Mesothelial cell of epicardium (in vitro differentiated cells): ENCODE data around the gene DIAPH2. TPM values are rescaled to one million over a fixed set of nuclear protein-coding genes. Genes with fewer than 3 reads are reported as not detected.

Experiments used
- DNase-seq, 2 experiments: peaks; one replicate each; pipeline ENCODE4 v3.0.0; 2021; ENCODE audit warnings: low spot score in 2 of 2; ENCODE audit not compliant: unreplicated experiment in 2 of 2
- H3K27ac Mint-ChIP-seq: 2 replicates; pipeline ENCODE4 v1.8.0; 2021; ENCODE audit warnings: mixed read lengths
- H3K27me3 Mint-ChIP-seq: 2 replicates; pipeline ENCODE4 v1.8.0; 2021; ENCODE audit warnings: low read depth, mixed read lengths
- H3K36me3 Mint-ChIP-seq: 2 replicates; pipeline ENCODE4 v1.8.0; 2021; ENCODE audit warnings: mixed read lengths
- H3K4me1 Mint-ChIP-seq: 2 replicates; pipeline ENCODE4 v1.8.0; 2021; ENCODE audit warnings: mixed read lengths
- H3K4me3 Mint-ChIP-seq: 2 replicates; pipeline ENCODE4 v1.8.0; 2021; ENCODE audit warnings: mild to moderate bottlenecking, moderate library complexity, mixed read lengths
- H3K9me3 Mint-ChIP-seq: 2 replicates; pipeline ENCODE4 v1.8.0; 2021; ENCODE audit warnings: mixed read lengths
- total RNA-seq: library from RNA; stranded (reverse); gene quantifications from 3 replicates; pipeline ENCODE4 v1.2.1, GENCODE V29; 2021
- TF ChIP-seq, protein P1 (sequence below): fragments of 200-600 bp; sonication (generic); IDR thresholded peaks from one replicate; pipeline ENCODE4 v1.5.0; 2021; ENCODE audit warnings: antibody characterized with exemption; ENCODE audit not compliant: unreplicated experiment

DIAPH2 gene
- total RNA-seq, 1 donor from 2014 or later = 19.2 TPM

DNA sequence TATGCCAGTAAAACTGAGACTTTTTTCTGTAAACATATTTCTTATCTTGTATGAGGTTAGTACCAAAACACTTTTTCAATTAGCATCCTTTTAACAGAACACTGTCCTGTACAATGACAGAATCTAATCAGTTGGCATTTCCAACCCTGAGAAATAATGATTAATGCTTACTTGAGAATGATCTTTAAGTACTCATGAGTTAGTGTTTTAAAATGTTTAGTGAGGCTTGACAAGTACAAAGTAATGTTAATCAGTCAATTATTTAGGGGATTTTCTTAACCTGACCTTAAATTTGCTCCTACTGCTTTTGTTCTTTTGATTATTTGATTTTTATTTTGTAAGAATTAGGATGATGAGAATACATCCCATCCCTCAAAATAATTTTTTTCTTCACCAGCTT, 695.6 kb downstream of the DIAPH2 start:
- Mint-ChIP-seq H3K4me3 (no peak overlapping the region), H3K9me3 (no peaks in the 10 kb centered on the region), H3K36me3 (no peaks in the 10 kb centered on the region), H3K4me1 (peaks cover 15% of the 10 kb centered on the region), H3K27me3 (no peaks in the 10 kb centered on the region), H3K27ac (no peak overlapping the region)
- no peak for DNase-seq
- TF ChIP-seq, protein P1, sequence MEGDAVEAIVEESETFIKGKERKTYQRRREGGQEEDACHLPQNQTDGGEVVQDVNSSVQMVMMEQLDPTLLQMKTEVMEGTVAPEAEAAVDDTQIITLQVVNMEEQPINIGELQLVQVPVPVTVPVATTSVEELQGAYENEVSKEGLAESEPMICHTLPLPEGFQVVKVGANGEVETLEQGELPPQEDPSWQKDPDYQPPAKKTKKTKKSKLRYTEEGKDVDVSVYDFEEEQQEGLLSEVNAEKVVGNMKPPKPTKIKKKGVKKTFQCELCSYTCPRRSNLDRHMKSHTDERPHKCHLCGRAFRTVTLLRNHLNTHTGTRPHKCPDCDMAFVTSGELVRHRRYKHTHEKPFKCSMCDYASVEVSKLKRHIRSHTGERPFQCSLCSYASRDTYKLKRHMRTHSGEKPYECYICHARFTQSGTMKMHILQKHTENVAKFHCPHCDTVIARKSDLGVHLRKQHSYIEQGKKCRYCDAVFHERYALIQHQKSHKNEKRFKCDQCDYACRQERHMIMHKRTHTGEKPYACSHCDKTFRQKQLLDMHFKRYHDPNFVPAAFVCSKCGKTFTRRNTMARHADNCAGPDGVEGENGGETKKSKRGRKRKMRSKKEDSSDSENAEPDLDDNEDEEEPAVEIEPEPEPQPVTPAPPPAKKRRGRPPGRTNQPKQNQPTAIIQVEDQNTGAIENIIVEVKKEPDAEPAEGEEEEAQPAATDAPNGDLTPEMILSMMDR = no peak

DNA sequence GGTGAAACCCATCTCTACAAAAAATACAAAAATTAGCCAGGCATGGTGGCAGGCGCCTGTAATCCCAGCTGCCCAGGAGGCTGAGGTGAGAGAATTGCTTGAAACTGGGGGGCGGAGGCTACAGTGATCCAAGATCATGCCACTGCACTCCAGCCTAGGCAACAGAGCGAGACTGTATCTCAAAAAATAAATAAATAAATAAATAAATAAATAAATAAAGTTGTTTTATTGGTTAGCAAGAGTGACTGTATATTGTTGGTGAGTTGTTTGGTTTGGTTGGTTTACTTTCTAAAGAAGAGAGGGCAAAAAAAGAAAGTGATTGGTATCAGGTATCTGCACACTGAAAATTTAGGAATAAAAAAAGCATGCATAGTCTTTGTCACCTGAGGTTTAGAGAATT, 700.0 kb downstream of the DIAPH2 start:
- TF ChIP-seq, protein P1 = no peak
- H3K27me3 Mint-ChIP-seq = no peaks in the 10 kb centered on the region
- no peak for DNase-seq
- peaks cover 5% of the 10 kb centered on the region for H3K4me1 Mint-ChIP-seq
- peaks cover 4% of the 10 kb centered on the region for H3K9me3 Mint-ChIP-seq
- no peak overlapping the region for H3K27ac Mint-ChIP-seq
- no peak overlapping the region for H3K4me3 Mint-ChIP-seq
- H3K36me3 Mint-ChIP-seq = peaks cover 4% of the 10 kb centered on the region

DNA sequence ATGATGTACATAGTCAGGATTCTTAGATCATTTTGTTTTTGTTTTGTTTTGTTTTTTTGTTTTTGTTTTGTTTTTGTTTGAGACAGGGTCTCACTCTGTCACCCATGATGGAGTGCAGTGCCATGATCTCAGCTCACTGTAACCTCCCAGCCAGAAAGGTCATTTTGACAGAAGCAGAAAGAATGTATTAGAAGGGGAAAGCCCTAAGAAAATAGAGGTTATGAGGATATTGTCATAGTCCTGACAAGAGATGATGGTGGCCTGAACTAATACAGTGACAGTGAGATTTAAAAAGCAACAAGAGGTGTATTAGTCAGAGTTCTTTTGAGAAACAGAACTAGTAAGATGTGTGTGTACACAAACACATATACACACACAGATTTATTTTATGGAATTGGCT, 702.4 kb downstream of the DIAPH2 start:
- no peak for DNase-seq
- Mint-ChIP-seq H3K4me3 (no peak overlapping the region), H3K4me1 (no peaks in the 10 kb centered on the region), H3K27ac (no peak overlapping the region), H3K9me3 (peaks cover 5% of the 10 kb centered on the region), H3K27me3 (no peaks in the 10 kb centered on the region), H3K36me3 (peaks cover 4% of the 10 kb centered on the region)
- TF ChIP-seq, protein P1 = no peak

DNA sequence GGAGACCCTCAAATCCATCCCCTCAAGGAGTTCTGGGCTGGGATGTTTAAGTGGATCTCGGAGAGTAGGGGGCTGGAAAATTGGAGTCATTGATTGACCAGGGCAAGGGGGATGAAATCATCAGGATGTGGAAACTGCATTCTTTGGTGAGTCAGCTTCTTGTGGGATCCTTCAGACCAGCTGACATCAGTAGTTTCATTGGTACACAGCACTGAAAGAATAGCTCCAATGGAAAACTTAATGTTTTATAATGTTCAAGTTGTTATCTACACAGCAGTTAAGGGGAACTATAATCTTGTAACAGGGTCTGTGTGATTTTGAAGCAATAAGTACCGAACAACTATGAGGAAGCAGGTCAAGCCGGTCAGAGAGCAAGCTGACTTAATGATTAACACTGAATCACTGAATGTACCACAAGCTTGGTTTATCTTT, 705.1 kb downstream of the DIAPH2 start:
- no peak overlapping the region for H3K27ac Mint-ChIP-seq
- no peak overlapping the region for H3K4me3 Mint-ChIP-seq
- TF ChIP-seq, protein P1 = no peak
- H3K27me3 Mint-ChIP-seq = no peaks in the 10 kb centered on the region
- DNase-seq = no peak
- H3K9me3 Mint-ChIP-seq = peaks cover 5% of the 10 kb centered on the region
- peaks cover 4% of the 10 kb centered on the region for H3K36me3 Mint-ChIP-seq
- H3K4me1 Mint-ChIP-seq = no peaks in the 10 kb centered on the region

DNA sequence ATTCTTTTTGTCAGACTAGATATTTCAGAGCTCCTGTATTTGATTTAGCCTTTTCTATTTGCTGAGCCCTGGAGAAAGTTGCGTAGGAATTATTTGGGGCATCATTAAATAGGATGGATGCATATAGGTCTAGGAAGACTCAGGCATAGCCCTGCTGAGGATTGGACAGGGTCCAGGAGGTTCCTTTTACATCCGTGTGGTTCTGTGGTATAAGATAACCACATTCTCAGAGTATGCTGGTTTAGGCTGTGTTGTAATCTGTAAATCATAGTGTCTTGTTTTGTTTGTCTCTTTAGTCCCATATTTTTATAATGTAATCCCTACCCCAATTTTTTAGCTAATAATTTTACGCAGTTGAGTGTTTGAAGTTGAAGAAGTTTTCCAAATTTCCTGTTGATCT, 712.7 kb downstream of the DIAPH2 start:
- Mint-ChIP-seq H3K36me3 (no peaks in the 10 kb centered on the region), H3K27ac (no peak overlapping the region), H3K27me3 (no peaks in the 10 kb centered on the region), H3K4me1 (peaks cover 7% of the 10 kb centered on the region), H3K4me3 (no peak overlapping the region), H3K9me3 (no peaks in the 10 kb centered on the region)
- DNase-seq = no peak
- TF ChIP-seq, protein P1 = no peak

DNA sequence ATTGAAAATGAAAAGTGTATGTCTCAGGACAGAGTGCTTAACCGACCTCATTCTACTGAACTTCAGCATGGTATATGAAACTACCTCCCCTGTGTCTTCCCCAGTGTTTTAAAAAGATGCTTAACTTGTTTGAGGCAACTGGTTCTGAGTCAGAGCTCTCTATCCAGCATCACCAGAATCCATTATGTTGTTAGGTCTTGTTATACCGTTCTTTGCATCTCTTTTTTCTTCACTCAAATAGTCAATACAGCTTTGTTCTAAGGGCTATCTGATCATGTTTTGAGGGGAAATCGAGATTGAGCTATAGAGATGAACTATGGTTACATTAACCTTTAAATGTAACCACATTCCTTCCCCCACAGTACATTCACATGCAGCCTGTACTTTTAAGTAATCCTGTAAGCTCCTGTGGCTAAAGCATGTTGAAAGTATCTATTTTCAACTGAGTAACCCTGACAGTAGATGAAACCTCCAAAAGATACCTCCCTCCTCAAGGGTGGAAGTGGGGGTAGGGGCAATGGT, 713.4 kb downstream of the DIAPH2 start:
- DNase-seq = no peak
- H3K36me3 Mint-ChIP-seq = no peaks in the 10 kb centered on the region
- H3K9me3 Mint-ChIP-seq = no peaks in the 10 kb centered on the region
- H3K4me3 Mint-ChIP-seq = no peak overlapping the region
- H3K4me1 Mint-ChIP-seq = peaks cover 12% of the 10 kb centered on the region
- H3K27me3 Mint-ChIP-seq = no peaks in the 10 kb centered on the region
- H3K27ac Mint-ChIP-seq = no peak overlapping the region
- TF ChIP-seq, protein P1 = no peak
